Lower leg skin (tissue), 3 donors: ENCODE data around the gene UNC13A.

Source experiments
- POLR2A ChIP-seq, 2 donors: fragments of 450-650 bp; IDR thresholded peaks; one replicate each; pipeline ENCODE4 v1.6.1; 2016 to 2017; ENCODE audit warnings: antibody characterized with exemption in 2 of 2, mild to moderate bottlenecking in 1 of 2, moderate library complexity in 1 of 2
- TF ChIP-seq, protein P1 (sequence below), 3 donors: fragments of 450-650 bp; IDR thresholded peaks; one replicate each; pipeline ENCODE4 v1.5.1; 2016; ENCODE audit warnings: antibody characterized with exemption in 3 of 3, mild to moderate bottlenecking in 3 of 3, moderate library complexity in 2 of 3

DNA sequence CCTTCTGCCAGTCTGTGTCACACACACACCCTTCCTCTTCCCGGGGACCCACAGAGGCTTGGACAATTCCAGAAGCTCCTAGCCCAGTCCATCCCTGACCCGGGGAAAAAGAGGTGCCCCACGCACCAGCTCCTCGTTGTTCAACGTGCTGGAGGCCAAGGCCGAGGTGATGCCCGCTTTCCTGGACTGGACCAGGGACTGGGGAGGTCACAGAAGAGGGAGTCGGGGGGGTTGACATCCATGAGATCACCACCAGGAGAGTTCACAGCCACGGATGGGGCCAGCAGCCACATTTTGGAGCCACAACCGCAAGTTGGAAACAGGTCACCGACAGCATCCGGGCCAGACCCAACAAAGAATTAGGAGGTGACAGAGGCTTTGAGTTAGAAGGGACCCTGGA is 39.4 kb downstream of the UNC13A start:
- TF ChIP-seq, protein P1, sequence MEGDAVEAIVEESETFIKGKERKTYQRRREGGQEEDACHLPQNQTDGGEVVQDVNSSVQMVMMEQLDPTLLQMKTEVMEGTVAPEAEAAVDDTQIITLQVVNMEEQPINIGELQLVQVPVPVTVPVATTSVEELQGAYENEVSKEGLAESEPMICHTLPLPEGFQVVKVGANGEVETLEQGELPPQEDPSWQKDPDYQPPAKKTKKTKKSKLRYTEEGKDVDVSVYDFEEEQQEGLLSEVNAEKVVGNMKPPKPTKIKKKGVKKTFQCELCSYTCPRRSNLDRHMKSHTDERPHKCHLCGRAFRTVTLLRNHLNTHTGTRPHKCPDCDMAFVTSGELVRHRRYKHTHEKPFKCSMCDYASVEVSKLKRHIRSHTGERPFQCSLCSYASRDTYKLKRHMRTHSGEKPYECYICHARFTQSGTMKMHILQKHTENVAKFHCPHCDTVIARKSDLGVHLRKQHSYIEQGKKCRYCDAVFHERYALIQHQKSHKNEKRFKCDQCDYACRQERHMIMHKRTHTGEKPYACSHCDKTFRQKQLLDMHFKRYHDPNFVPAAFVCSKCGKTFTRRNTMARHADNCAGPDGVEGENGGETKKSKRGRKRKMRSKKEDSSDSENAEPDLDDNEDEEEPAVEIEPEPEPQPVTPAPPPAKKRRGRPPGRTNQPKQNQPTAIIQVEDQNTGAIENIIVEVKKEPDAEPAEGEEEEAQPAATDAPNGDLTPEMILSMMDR (IDR thresholded peaks at IDR 0.05), result no peak
- no peak for TF ChIP-seq POLR2A (IDR thresholded peaks at IDR 0.05)
